Measurements from ENCODE around the gene PARP8. TPM values are rescaled to one million over a fixed set of nuclear protein-coding genes. Genes with fewer than 3 reads are reported as not detected.
"Not testable (repeated sequence)": the region's sequence is repeated elsewhere in the genome, so short reads cannot be mapped to it uniquely, and the experiment has no call there.

The PARP8 gene
- total RNA-seq, 4 donors from 2014 or later: 12.0 to 34.7 (median 25.3) TPM

DNA sequence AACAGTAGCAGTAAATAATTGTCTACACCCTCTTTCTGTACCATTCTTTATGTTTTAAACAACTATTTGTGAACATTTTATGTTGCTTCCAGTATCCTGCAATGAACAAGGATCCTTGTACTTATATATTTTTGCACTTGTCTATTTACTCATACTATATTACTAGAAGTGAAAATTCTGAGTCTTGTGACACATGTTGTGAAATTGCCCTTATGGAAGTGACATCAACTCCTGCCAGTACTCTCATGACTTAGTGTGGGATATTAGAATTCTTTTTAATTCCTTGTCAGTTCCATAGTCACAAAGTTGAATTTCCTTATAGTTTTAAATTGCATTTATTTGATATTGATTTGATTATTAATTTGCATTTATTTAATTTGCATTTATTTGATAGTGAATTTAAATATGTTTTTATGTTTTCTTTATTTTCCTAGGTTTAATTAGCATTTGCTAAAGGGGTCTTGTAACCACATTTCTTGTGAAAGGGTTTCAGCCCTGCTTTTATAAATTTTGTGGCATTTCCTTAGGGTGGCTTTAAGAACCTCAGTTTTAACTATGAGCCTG is 27.7 kb downstream of the PARP8 start:
- Histone ChIP-seq H3K4me3 (no peak overlapping the region), H3K9me3 (no peaks in the 10 kb centered on the region), H3K27ac (no peak overlapping the region), H3K4me1 (no peaks in the 10 kb centered on the region), H3K27me3 (no peaks in the 10 kb centered on the region), H3K36me3 (no peaks in the 10 kb centered on the region)
- TF ChIP-seq, protein P1, sequence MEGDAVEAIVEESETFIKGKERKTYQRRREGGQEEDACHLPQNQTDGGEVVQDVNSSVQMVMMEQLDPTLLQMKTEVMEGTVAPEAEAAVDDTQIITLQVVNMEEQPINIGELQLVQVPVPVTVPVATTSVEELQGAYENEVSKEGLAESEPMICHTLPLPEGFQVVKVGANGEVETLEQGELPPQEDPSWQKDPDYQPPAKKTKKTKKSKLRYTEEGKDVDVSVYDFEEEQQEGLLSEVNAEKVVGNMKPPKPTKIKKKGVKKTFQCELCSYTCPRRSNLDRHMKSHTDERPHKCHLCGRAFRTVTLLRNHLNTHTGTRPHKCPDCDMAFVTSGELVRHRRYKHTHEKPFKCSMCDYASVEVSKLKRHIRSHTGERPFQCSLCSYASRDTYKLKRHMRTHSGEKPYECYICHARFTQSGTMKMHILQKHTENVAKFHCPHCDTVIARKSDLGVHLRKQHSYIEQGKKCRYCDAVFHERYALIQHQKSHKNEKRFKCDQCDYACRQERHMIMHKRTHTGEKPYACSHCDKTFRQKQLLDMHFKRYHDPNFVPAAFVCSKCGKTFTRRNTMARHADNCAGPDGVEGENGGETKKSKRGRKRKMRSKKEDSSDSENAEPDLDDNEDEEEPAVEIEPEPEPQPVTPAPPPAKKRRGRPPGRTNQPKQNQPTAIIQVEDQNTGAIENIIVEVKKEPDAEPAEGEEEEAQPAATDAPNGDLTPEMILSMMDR (IDR thresholded peaks at IDR 0.05): no peak
- no peak for TF ChIP-seq POLR2A (IDR thresholded peaks at IDR 0.05)
- no peak for DNase-seq

DNA sequence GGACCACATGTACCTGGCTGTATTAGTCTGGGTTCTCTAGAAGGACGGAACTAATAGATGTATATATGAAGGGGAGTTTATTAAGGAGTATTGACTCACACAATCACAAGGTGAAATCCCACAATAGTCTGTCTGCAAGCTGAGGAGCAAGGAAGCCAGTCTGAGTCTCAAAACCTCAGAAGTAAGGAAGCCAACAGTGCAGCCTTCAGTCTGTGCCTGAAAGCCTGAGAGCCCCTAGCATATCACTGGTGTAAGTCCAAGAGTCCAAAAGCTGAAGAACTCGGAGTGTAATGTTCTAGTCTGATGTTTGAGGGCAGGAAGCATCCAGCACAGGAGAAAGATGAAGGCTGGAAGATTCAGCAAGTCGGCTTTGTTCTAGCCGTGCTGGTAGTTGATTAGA is 28.2 kb downstream of the PARP8 start:
- H3K27ac ChIP-seq, H3K27me3 ChIP-seq, H3K36me3 ChIP-seq, H3K9me3 ChIP-seq, H3K4me1 ChIP-seq, H3K4me3 ChIP-seq, DNase-seq: not testable (repeated sequence)

DNA sequence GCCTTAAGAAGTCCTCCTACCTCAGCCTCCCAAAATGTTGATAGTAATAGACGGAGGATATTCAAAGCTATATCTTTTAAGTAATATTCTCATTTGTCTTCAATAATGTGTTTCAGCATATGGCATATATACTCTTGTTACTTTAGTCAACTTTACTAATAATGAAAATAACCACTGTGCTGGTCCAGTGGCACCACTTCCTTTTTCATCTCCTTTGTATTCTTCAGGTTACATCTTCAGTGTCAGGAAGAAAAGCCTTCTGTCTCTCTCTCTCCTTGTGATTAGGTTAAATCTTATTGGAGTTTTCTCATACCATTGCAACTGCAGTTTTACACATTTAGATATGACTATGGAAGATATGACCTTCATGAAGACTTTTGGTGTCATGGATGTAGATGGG is 31.3 kb downstream of the PARP8 start:
- Histone ChIP-seq H3K27ac (no peak overlapping the region), H3K9me3 (no peaks in the 10 kb centered on the region)
- TF ChIP-seq, protein P1 (IDR thresholded peaks at IDR 0.05): no peak
- TF ChIP-seq POLR2A (IDR thresholded peaks at IDR 0.05): no peak

DNA sequence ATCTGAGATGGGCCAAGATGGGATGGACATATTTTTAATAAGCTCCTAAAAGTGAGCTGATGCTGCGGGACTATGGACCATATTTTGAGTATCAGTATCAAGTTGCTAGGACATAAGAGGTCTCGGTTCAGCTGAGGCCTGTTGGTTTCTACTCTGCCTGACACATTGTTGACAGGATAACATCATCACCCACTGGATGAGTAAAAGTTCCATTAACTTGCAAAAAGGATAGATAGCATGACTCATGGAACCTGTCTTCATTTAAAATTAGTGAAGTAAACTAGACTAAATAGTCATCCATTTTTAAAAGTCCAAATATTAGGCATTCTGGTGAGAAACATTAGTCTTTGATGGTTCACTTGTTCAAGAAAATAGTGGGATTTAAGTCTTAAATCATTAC is 33.3 kb downstream of the PARP8 start:
- no peak for DNase-seq
- Histone ChIP-seq H3K4me3 (no peak overlapping the region), H3K27me3 (no peaks in the 10 kb centered on the region), H3K9me3 (no peaks in the 10 kb centered on the region), H3K27ac (no peak overlapping the region), H3K4me1 (peaks cover 0 to 6% (median 0%) of the 10 kb centered on the region in 4 donors), H3K36me3 (no peaks in the 10 kb centered on the region)
- no peak for TF ChIP-seq POLR2A (IDR thresholded peaks at IDR 0.05)
- TF ChIP-seq, protein P1 (IDR thresholded peaks at IDR 0.05): no peak

More for the DNA sequence above, 31.3 kb downstream of the PARP8 start:
- no peaks in the 10 kb centered on the region for H3K36me3 ChIP-seq
- no peak overlapping the region for H3K4me3 ChIP-seq
- no peaks in the 10 kb centered on the region for H3K27me3 ChIP-seq
- DNase-seq: no peak
- peaks cover 0 to 3% (median 0%) of the 10 kb centered on the region in 4 donors for H3K4me1 ChIP-seq

DNA sequence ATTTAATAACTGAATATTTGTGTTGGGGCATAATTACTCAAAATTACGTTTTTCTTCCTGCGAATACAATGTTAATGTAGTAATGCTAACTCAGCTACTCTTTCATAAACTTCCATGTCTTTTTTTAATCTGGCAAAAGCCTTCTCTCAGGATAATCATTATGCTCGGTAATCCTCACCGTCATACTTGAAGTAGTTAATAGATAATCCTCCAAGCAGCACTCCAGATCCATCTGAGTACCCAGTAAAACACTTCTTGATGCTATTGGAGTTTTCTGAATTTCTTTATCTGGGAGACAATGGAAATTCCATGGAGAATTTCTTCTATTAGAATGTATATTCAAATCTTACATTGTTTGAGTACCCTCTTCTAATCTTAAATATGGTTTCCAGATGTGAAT is 34.3 kb downstream of the PARP8 start:
- H3K27me3 ChIP-seq: no peaks in the 10 kb centered on the region
- no peak for DNase-seq
- H3K4me1 ChIP-seq: peaks cover 0 to 6% (median 0%) of the 10 kb centered on the region in 4 donors
- H3K9me3 ChIP-seq: no peaks in the 10 kb centered on the region
- H3K36me3 ChIP-seq: no peaks in the 10 kb centered on the region
- no peak overlapping the region for H3K4me3 ChIP-seq
- no peak overlapping the region for H3K27ac ChIP-seq
- TF ChIP-seq, protein P1 (IDR thresholded peaks at IDR 0.05): no peak
- no peak for TF ChIP-seq POLR2A (IDR thresholded peaks at IDR 0.05)

DNA sequence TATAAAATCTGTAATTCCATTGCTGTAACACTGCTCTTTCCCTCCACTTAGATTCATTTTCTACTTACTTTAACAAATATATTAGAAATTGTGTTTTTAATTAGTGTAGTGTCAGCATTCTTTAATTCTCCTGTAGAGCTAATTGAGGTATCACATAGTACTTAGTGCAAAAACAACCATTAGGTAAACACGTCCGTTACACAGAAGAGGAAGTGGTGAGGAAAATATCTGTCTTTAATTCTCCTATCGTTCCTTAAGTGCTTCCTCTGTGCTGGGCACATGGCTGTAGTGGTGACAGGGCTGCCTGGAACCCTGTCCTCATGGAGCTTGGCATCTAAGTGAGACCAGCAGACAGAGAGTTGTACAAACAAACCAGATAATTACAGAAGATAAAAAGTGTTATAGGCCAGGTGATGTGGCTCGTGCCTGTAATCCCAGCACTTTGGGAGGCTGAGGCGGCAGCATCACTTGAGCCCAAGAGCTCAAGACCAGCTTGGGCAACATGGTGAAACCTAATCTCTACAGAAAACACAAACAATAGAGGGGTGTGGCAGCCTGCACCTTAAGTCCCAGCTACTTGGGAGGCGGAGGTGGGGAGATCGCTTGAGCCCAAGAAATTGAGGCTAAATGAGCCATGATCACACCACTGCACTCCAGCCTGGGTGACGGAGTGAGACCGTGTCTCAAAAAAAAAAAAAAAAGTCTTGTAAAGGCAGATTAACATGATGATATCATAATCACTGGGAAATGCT is 36.4 kb downstream of the PARP8 start:
- no peaks in the 10 kb centered on the region for H3K36me3 ChIP-seq
- H3K4me1 ChIP-seq: peaks cover 0 to 6% (median 0%) of the 10 kb centered on the region in 4 donors
- H3K9me3 ChIP-seq: no peaks in the 10 kb centered on the region
- H3K27ac ChIP-seq: no peak overlapping the region
- H3K4me3 ChIP-seq: no peak overlapping the region
- no peak for DNase-seq
- TF ChIP-seq, protein P1 (IDR thresholded peaks at IDR 0.05): no peak
- no peak for TF ChIP-seq POLR2A (IDR thresholded peaks at IDR 0.05)
- H3K27me3 ChIP-seq: no peaks in the 10 kb centered on the region

Measured in Peyer's patch (tissue), 4 donors.